ENCODE results near the gene FXYD7. TPM values are rescaled to one million over a fixed set of nuclear protein-coding genes. Genes with fewer than 3 reads are reported as not detected.
A peak's percentile ranks its signal among the peaks of the same experiment; 100 is the strongest.

FXYD7 gene
- total and polyA plus RNA-seq, 2 of the 13 experiments (the other 11 are each of a cell fraction or from before 2014, with no cell fraction given), result 0.55 TPM; not detected in 1

- TF ChIP-seq ZBTB43 (CRISPR knock-in tag; conservative IDR thresholded peaks at IDR 0.05) (peak; percentile 99), NFYB (CRISPR knock-in tag; IDR thresholded peaks at IDR 0.05) (no peak), THAP11 (CRISPR knock-in tag; IDR thresholded peaks at IDR 0.05) (peak; percentile 25; the same call in 1 of the 2 replicates), ZSCAN22 (CRISPR knock-in tag; IDR thresholded peaks at IDR 0.05) (no peak), TSC22D2 (CRISPR knock-in tag; IDR thresholded peaks at IDR 0.05; ENCODE audit: borderline replicate concordance) (no peak), TRIM24 (CRISPR knock-in tag; IDR thresholded peaks at IDR 0.05) (no peak), SKIL (CRISPR knock-in tag; IDR thresholded peaks at IDR 0.05; ENCODE audit: borderline replicate concordance) (peak; percentile 90), MTF2 (CRISPR knock-in tag; IDR thresholded peaks at IDR 0.05; ENCODE audit: borderline replicate concordance) (no peak), ZNF263 (CRISPR knock-in tag; IDR thresholded peaks at IDR 0.05) (0 out of 2 replicates have a peak, but pooled peaks have one; percentile 6), MIER3 (CRISPR knock-in tag; IDR thresholded peaks at IDR 0.05; ENCODE audit: borderline replicate concordance) (no peak; the same call in 1 of the 2 replicates), PRPF4 (IDR thresholded peaks at IDR 0.05; ENCODE audit: low read depth, low read length, poor library complexity, severe bottlenecking) (no peak), NBN (conservative IDR thresholded peaks at IDR 0.05) (no peak), SALL1 (CRISPR knock-in tag; IDR thresholded peaks at IDR 0.05) (peak; percentile 96), HNRNPLL (IDR thresholded peaks at IDR 0.05; ENCODE audit: low read depth, low read length, poor library complexity, severe bottlenecking) (no peak), HES4 (CRISPR knock-in tag; IDR thresholded peaks at IDR 0.05; ENCODE audit: borderline replicate concordance) (no peak), ZBTB14 (CRISPR knock-in tag; IDR thresholded peaks at IDR 0.05) (no peak), ZNF749 (CRISPR knock-in tag; IDR thresholded peaks at IDR 0.05; ENCODE audit: borderline replicate concordance) (no peak), ZBTB26 (CRISPR knock-in tag; IDR thresholded peaks at IDR 0.05; ENCODE audit: borderline replicate concordance) (no peak), BRD4 (CRISPR knock-in tag; IDR thresholded peaks at IDR 0.05) (peak; percentile 63), SMAD3 (CRISPR knock-in tag; IDR thresholded peaks at IDR 0.05) (no peak), MBD4 (IDR thresholded peaks at IDR 0.05; ENCODE audit: borderline replicate concordance, low read length) (no peak), ZNF496 (CRISPR knock-in tag; IDR thresholded peaks at IDR 0.05; ENCODE audit: insufficient replicate concordance) (no peak), BRF2 (CRISPR knock-in tag; IDR thresholded peaks at IDR 0.05) (no peak), XRCC5 (optimal IDR thresholded peaks at IDR 0.05; ENCODE audit: low read length) (no peak)
Observed at GRCh38 chr19:35136977-35137702, 5.9 kb upstream of the FXYD7 start (continued).

Measured in HepG2 (cell line).